Peyer's patch (tissue), 4 donors: ENCODE measurements around the gene AGTR1. TPM values are rescaled to one million over a fixed set of nuclear protein-coding genes. Genes with fewer than 3 reads are reported as not detected.

ENCODE experiments used
- DNase-seq, 3 donors: peaks; one replicate each; pipeline ENCODE4 v3.0.0-alpha.2; 2017 to 2019
- H3K27ac ChIP-seq, 4 donors: fragments of 200-600 bp; sonication (generic); one replicate each; pipeline ENCODE4 v1.5.1; 2016 to 2019
- H3K27me3 ChIP-seq, 2 donors: fragments of 200-600 bp; sonication (generic); one replicate each; pipeline ENCODE4 v1.5.1; 2019
- H3K36me3 ChIP-seq, 3 donors: fragments of 200-600 bp; sonication (generic); one replicate each; pipeline ENCODE4 v1.5.1; 2016 to 2019
- H3K4me1 ChIP-seq, 4 donors: fragments of 200-600 bp; sonication (generic); one replicate each; pipeline ENCODE4 v1.5.1; 2016 to 2019
- H3K4me3 ChIP-seq, 4 donors: fragments of 200-600 bp; sonication (generic); 1 replicate in 3 of 4; 2 replicates in 1 of 4; pipeline ENCODE4 v1.5.1; 2016 to 2019; ENCODE audit warnings: mild to moderate bottlenecking in 1 of 4
- H3K9me3 ChIP-seq, 4 donors: fragments of 200-600 bp; sonication (generic); one replicate each; pipeline ENCODE4 v1.5.1; 2016 to 2019; ENCODE audit warnings: mild to moderate bottlenecking in 1 of 4
- POLR2A ChIP-seq, 2 donors: fragments of 450-650 bp; IDR thresholded peaks; one replicate each; pipeline ENCODE4 v1.5.1; 2017; ENCODE audit warnings: antibody characterized with exemption in 2 of 2, mild to moderate bottlenecking in 2 of 2, moderate library complexity in 2 of 2
- total RNA-seq, 4 donors: library from RNA; depleted of rRNA; stranded (reverse); fragments of >200 nt; gene quantifications; one replicate each; pipeline ENCODE4 v1.1.0, GENCODE V29; 2016
- TF ChIP-seq, protein P1 (sequence below), 6 experiments: fragments of 450-650 bp in 4 of 6; fragments of 200-600 bp in 2 of 6; sonication (generic) in 1 of 6; IDR thresholded peaks; one replicate each; pipeline ENCODE4 v1.5.1; 2017 to 2019; ENCODE audit warnings: antibody characterized with exemption in 6 of 6, mild to moderate bottlenecking in 3 of 6, moderate library complexity in 1 of 6

Gene AGTR1
- total RNA-seq, 4 donors from 2014 or later, result 0.70 to 3.8 (median 1.2) TPM; not detected in 1

GRCh38 chr3:148755570-148755969, 57.9 kb downstream of the AGTR1 start:
- TF ChIP-seq, protein P1, sequence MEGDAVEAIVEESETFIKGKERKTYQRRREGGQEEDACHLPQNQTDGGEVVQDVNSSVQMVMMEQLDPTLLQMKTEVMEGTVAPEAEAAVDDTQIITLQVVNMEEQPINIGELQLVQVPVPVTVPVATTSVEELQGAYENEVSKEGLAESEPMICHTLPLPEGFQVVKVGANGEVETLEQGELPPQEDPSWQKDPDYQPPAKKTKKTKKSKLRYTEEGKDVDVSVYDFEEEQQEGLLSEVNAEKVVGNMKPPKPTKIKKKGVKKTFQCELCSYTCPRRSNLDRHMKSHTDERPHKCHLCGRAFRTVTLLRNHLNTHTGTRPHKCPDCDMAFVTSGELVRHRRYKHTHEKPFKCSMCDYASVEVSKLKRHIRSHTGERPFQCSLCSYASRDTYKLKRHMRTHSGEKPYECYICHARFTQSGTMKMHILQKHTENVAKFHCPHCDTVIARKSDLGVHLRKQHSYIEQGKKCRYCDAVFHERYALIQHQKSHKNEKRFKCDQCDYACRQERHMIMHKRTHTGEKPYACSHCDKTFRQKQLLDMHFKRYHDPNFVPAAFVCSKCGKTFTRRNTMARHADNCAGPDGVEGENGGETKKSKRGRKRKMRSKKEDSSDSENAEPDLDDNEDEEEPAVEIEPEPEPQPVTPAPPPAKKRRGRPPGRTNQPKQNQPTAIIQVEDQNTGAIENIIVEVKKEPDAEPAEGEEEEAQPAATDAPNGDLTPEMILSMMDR (IDR thresholded peaks at IDR 0.05), result no peak
- no peak for TF ChIP-seq POLR2A (IDR thresholded peaks at IDR 0.05)
- no peak for DNase-seq
- no peaks in the 10 kb centered on the region for H3K36me3 ChIP-seq
- H3K4me3 ChIP-seq, result no peak overlapping the region
- H3K4me1 ChIP-seq, result no peaks in the 10 kb centered on the region
- no peak overlapping the region for H3K27ac ChIP-seq
- H3K9me3 ChIP-seq, result no peaks in the 10 kb centered on the region
- no peaks in the 10 kb centered on the region for H3K27me3 ChIP-seq

DNA sequence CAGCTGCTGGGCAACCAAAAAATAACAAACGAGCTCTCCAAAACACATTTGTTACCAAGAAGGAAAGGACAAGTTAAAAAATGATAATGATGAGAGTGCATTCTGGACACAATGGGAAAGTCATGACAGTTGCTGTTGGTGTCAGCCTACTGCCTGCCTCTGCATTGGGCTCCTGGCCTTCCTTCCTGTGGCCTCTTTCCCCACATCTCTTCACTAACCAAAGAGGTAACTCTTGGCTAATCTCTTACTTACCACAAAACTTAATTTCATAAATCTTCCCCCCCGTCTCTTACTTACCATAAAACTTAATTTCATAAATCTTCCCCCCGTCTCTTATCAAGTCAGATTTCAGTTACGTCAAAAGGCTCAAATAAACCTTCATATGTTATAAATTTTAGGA, 58.6 kb downstream of the AGTR1 start:
- Histone ChIP-seq H3K27me3 (no peaks in the 10 kb centered on the region), H3K4me3 (no peak overlapping the region), H3K36me3 (no peaks in the 10 kb centered on the region), H3K4me1 (no peaks in the 10 kb centered on the region), H3K9me3 (no peaks in the 10 kb centered on the region), H3K27ac (no peak overlapping the region)
- TF ChIP-seq, protein P1 (IDR thresholded peaks at IDR 0.05), result no peak
- TF ChIP-seq POLR2A (IDR thresholded peaks at IDR 0.05), result no peak
- no peak for DNase-seq

- no peaks in the 10 kb centered on the region for H3K9me3 ChIP-seq
- H3K27me3 ChIP-seq, result no peaks in the 10 kb centered on the region
- no peak overlapping the region for H3K4me3 ChIP-seq
- H3K36me3 ChIP-seq, result no peaks in the 10 kb centered on the region
- H3K4me1 ChIP-seq, result no peaks in the 10 kb centered on the region
- no peak for TF ChIP-seq POLR2A (IDR thresholded peaks at IDR 0.05)
- TF ChIP-seq, protein P1 (IDR thresholded peaks at IDR 0.05), result no peak
- no peak for DNase-seq
- H3K27ac ChIP-seq, result no peak overlapping the region
Measured at GRCh38 chr3:148757238-148758215, 59.8 kb downstream of the AGTR1 start.

DNA sequence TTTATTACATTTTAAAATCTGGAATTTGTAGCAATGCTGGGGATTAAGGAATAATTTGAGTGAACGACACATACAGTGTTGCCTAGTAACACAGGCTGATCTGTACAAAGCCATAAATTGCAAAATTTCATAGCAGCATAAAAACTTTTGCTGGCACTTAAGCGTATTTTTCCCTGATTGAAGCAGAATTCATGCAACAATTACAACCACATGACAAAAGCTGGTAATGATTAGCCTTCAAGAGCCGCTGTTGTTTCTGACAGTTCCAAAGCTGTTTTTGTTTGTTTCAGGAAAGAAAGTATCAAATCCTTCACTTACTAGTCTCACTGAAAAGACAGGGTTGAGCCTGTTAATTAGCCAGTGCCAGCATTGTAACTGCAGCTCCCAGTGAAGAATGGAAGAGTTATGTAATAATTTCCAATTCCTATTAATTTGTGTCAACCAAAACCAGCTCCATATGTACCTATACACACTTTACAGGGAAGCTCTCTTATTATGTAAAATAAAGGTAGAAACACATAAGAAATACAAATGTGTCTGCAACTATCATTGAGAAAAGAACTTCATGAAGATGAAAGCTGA, 60.7 kb downstream of the AGTR1 start:
- no peaks in the 10 kb centered on the region for H3K36me3 ChIP-seq
- no peak overlapping the region for H3K4me3 ChIP-seq
- H3K27me3 ChIP-seq, result no peaks in the 10 kb centered on the region
- no peaks in the 10 kb centered on the region for H3K4me1 ChIP-seq
- no peak overlapping the region for H3K27ac ChIP-seq
- TF ChIP-seq, protein P1 (IDR thresholded peaks at IDR 0.05), result no peak
- TF ChIP-seq POLR2A (IDR thresholded peaks at IDR 0.05), result no peak
- no peak for DNase-seq
- H3K9me3 ChIP-seq, result no peaks in the 10 kb centered on the region

- H3K27ac ChIP-seq, result no peak overlapping the region
- H3K36me3 ChIP-seq, result no peaks in the 10 kb centered on the region
- no peak for TF ChIP-seq POLR2A (IDR thresholded peaks at IDR 0.05)
- TF ChIP-seq, protein P1 (IDR thresholded peaks at IDR 0.05), result no peak
- no peak for DNase-seq
- no peaks in the 10 kb centered on the region for H3K4me1 ChIP-seq
- no peaks in the 10 kb centered on the region for H3K9me3 ChIP-seq
- H3K4me3 ChIP-seq, result no peak overlapping the region
- H3K27me3 ChIP-seq, result no peaks in the 10 kb centered on the region
Measured at GRCh38 chr3:148759430-148759829, 61.7 kb downstream of the AGTR1 start.
